Stomach (tissue), 9 donors: ENCODE results near the gene TSHZ2. TPM values are rescaled to one million over a fixed set of nuclear protein-coding genes. Genes with fewer than 3 reads are reported as not detected.

Source experiments
- DNase-seq, 2 donors: peaks; one replicate each; pipeline versions ENCODE4 v3.0.0 to v3.0.0-alpha.2; 2013 to 2019
- H3K27ac ChIP-seq, 5 donors: fragments of 200-600 bp in 4 of 5; sonication (generic) in 4 of 5; one replicate each; pipeline ENCODE4 v1.5.1; 2013 to 2019; ENCODE audit warnings: mild to moderate bottlenecking in 1 of 5, moderate library complexity in 1 of 5
- H3K27me3 ChIP-seq, 3 donors: fragments of 200-600 bp; sonication (generic); one replicate each; pipeline ENCODE4 v1.5.1; 2017 to 2019; ENCODE audit warnings: mixed run types in 1 of 3
- H3K36me3 ChIP-seq, 4 donors: fragments of 200-600 bp; sonication (generic); 1 replicate in 3 of 4; 2 replicates in 1 of 4; pipeline ENCODE4 v1.5.1; 2016 to 2019
- H3K4me1 ChIP-seq, 4 donors: fragments of 200-600 bp; sonication (generic); one replicate each; pipeline ENCODE4 v1.5.1; 2016 to 2019
- H3K4me3 ChIP-seq, 4 donors: fragments of 200-600 bp; sonication (generic) in 3 of 4; one replicate each; pipeline ENCODE4 v1.5.1; 2016 to 2019; ENCODE audit warnings: mild to moderate bottlenecking in 1 of 4
- H3K9me3 ChIP-seq, 4 donors: fragments of 200-600 bp; sonication (generic); one replicate each; pipeline ENCODE4 v1.5.1; 2016 to 2019
- CTCF ChIP-seq, 7 experiments: fragments of 450-650 bp in 4 of 7; fragments of 200-600 bp in 3 of 7; sonication (generic) in 3 of 7; IDR thresholded peaks; one replicate each; pipeline ENCODE4 v1.5.1; 2016 to 2019; ENCODE audit warnings: antibody characterized with exemption in 7 of 7, control low read depth in 2 of 7, mild to moderate bottlenecking in 1 of 7
- EP300 ChIP-seq: sonication (generic); formaldehyde crosslinking; IDR thresholded peaks from one replicate; pipeline ENCODE4 v1.6.1; 2017; ENCODE audit warnings: antibody characterized with exemption
- POLR2A ChIP-seq, 4 donors: fragments of 450-650 bp; IDR thresholded peaks; one replicate each; pipeline ENCODE4 v1.6.1; 2016; ENCODE audit warnings: antibody characterized with exemption in 4 of 4, control low read depth in 2 of 4, mild to moderate bottlenecking in 1 of 4, moderate library complexity in 1 of 4
- POLR2AphosphoS5 ChIP-seq, 3 donors: sonication (generic); formaldehyde crosslinking; IDR thresholded peaks; one replicate each; pipeline ENCODE4 v1.6.1; 2016; ENCODE audit warnings: antibody characterized with exemption in 3 of 3
- WGBS, 5 donors: extraction: QIAGEN DNeasy Blood & Tissue Kit in 3 of 5; methylation state at CpG; one replicate each; pipeline versions ENCODE4 v1.1.5 to v1.1.7; 2013 to 2018; 5-methylcytosine and 5-hydroxymethylcytosine counted together
- intact Hi-C: fragments of 100-400 bp; cut with DNase I; formaldehyde crosslinking; loops from one replicate; pipeline ENCODE4 v1.15.1; 2023; ENCODE audit warnings: low total_unique reads
- polyA plus RNA-seq, 3 donors: library from polyadenylated mRNA; stranded (reverse); fragments of 200-250 nt; gene quantifications; one replicate each; pipeline ENCODE4 v1.2.3, GENCODE V29; 2013
- total RNA-seq, 5 donors: library from RNA; depleted of rRNA; stranded (reverse); fragments of >200 nt; gene quantifications; one replicate each; pipeline versions ENCODE4 v1.1.0 to v1.2.3, GENCODE V29; 2014 to 2016
- donor health status: healthy with polysubstance abuse.
- donor health status: Bipolar disorder and iron deficiency.
- donor health status: healthy.

Gene TSHZ2
- total and polyA plus RNA-seq, 8 donors, result 2.9 to 20.5 (median 5.8) TPM

GRCh38 chr20:52936351-52937340 is 35.5 kb upstream of the TSHZ2 start:
- no peak for TF ChIP-seq POLR2AphosphoS5 (IDR thresholded peaks at IDR 0.05)
- TF ChIP-seq POLR2A (IDR thresholded peaks at IDR 0.05), result no peak
- no peaks in the 10 kb centered on the region for H3K27me3 ChIP-seq
- intact Hi-C loops, result no loop called here
- DNase-seq, result no peak
- 80 to 92% (median 87%) methylated on average over 16 of the region's 16 CpGs for WGBS, 5 donors
- no peaks in the 10 kb centered on the region for H3K4me1 ChIP-seq
- H3K4me3 ChIP-seq, result no peak overlapping the region
- H3K27ac ChIP-seq, result no peak overlapping the region
- no peaks in the 10 kb centered on the region for H3K36me3 ChIP-seq
- no peaks in the 10 kb centered on the region for H3K9me3 ChIP-seq

- no peak overlapping the region for H3K27ac ChIP-seq
- WGBS, 5 donors, result 81 to 88% (median 85%) methylated on average over 6 of the region's 6 CpGs
- H3K9me3 ChIP-seq, result no peaks in the 10 kb centered on the region
- H3K36me3 ChIP-seq, result no peaks in the 10 kb centered on the region
- no peak overlapping the region for H3K4me3 ChIP-seq
- no peaks in the 10 kb centered on the region for H3K27me3 ChIP-seq
- intact Hi-C loops, result no loop called here
- no peaks in the 10 kb centered on the region for H3K4me1 ChIP-seq
- DNase-seq, result no peak
- TF ChIP-seq POLR2AphosphoS5 (IDR thresholded peaks at IDR 0.05), result no peak
- no peak for TF ChIP-seq EP300
- TF ChIP-seq CTCF (IDR thresholded peaks at IDR 0.05), result no peak
- TF ChIP-seq POLR2A (IDR thresholded peaks at IDR 0.05), result no peak
These were observed 34.5 kb upstream of the TSHZ2 start for GRCh38 chr20:52937591-52938100.

- H3K4me1 ChIP-seq, result no peaks in the 10 kb centered on the region
These were observed 33.0 kb upstream of the TSHZ2 start for GRCh38 chr20:52939141-52939540.

GRCh38 chr20:52941808-52942207 is 30.4 kb upstream of the TSHZ2 start:
- H3K9me3 ChIP-seq, result no peaks in the 10 kb centered on the region
- intact Hi-C loops, result no loop called here
- H3K36me3 ChIP-seq, result no peaks in the 10 kb centered on the region
- H3K4me3 ChIP-seq, result no peak overlapping the region
- H3K4me1 ChIP-seq, result no peaks in the 10 kb centered on the region
- H3K27me3 ChIP-seq, result no peaks in the 10 kb centered on the region
- H3K27ac ChIP-seq, result no peak overlapping the region
- WGBS, 5 donors, result 78 to 86% (median 84%) methylated on average over 3 of the region's 3 CpGs
- TF ChIP-seq EP300 (no peak), POLR2A (IDR thresholded peaks at IDR 0.05) (no peak), CTCF (IDR thresholded peaks at IDR 0.05) (no peak), POLR2AphosphoS5 (IDR thresholded peaks at IDR 0.05) (no peak)
- DNase-seq, result no peak

More at GRCh38 chr20:52939141-52939540, 33.0 kb upstream of the TSHZ2 start:
- no peak overlapping the region for H3K27ac ChIP-seq
- no peaks in the 10 kb centered on the region for H3K36me3 ChIP-seq
- H3K27me3 ChIP-seq, result no peaks in the 10 kb centered on the region
- no peak overlapping the region for H3K4me3 ChIP-seq
- intact Hi-C loops, result no loop called here
- 55 to 75% (median 65%) methylated on average over 4 of the region's 4 CpGs for WGBS, 5 donors
- no peak for DNase-seq
- TF ChIP-seq POLR2AphosphoS5 (IDR thresholded peaks at IDR 0.05) (no peak), POLR2A (IDR thresholded peaks at IDR 0.05) (no peak), CTCF (IDR thresholded peaks at IDR 0.05) (no peak), EP300 (no peak)
- H3K9me3 ChIP-seq, result no peaks in the 10 kb centered on the region
